A673 (cell line): ENCODE measurements around the gene TTC27. TPM values are rescaled to one million over a fixed set of nuclear protein-coding genes. Genes with fewer than 3 reads are reported as not detected.

ENCODE experiments used
- BruUV-seq: library from RNA; stranded (reverse); fragments of 400-500 nt; replicated peaks from 2 replicates; lab custom pipeline; 2021; lab: Mats Ljungman, UMichigan
- CTCF ChIA-PET: fragments of 300-600 bp; sonication (Branson Sonifier 250); formaldehyde crosslinking; loops from one replicate; lab custom pipeline; 2022; ENCODE audit warnings: antibody characterized with exemption; lab: Charles Lee
- POLR2A ChIA-PET: fragments of 300-600 bp; sonication (Branson Sonifier 250); formaldehyde crosslinking; loops from one replicate; lab custom pipeline; 2022; ENCODE audit warnings: antibody characterized with exemption; ENCODE audit not compliant: low non-redundant PET; lab: Charles Lee
- DNase-seq: peaks from one replicate; pipeline ENCODE4 v3.0.0-alpha.2; 2015; ENCODE audit warnings: low spot score
- H3K27ac ChIP-seq: fragments of 200-600 bp; sonication (generic); 2 replicates; pipeline ENCODE4 v1.5.1; 2016; ENCODE audit warnings: mixed run types, low read depth, mild to moderate bottlenecking, mixed read lengths, antibody characterized with exemption, low read length; ENCODE audit not compliant: poor library complexity, severe bottlenecking
- H3K27me3 ChIP-seq: fragments of 200-600 bp; sonication (generic); replicated peaks from 2 replicates; pipeline ENCODE4 v1.6.1; 2017; ENCODE audit warnings: mixed run types, low read depth, mild to moderate bottlenecking, mixed read lengths, antibody characterized with exemption, low read length; ENCODE audit not compliant: insufficient read depth, poor library complexity
- H3K36me3 ChIP-seq: fragments of 200-600 bp; sonication (generic); 2 replicates; pipeline ENCODE4 v1.6.1; 2016; ENCODE audit warnings: mixed run types, mild to moderate bottlenecking, mixed read lengths, antibody characterized with exemption, low read length; ENCODE audit not compliant: insufficient read depth, poor library complexity, severe bottlenecking
- H3K4me1 ChIP-seq: fragments of 200-600 bp; sonication (generic); 2 replicates; pipeline ENCODE4 v1.6.1; 2017; ENCODE audit warnings: mixed run types, mild to moderate bottlenecking, mixed read lengths, antibody characterized with exemption, low read length; ENCODE audit not compliant: insufficient read depth, poor library complexity, severe bottlenecking
- H3K4me3 ChIP-seq: fragments of 200-600 bp; sonication (generic); 2 replicates; pipeline ENCODE4 v1.5.1; 2016; ENCODE audit warnings: low read depth, mixed run types, mild to moderate bottlenecking, mixed read lengths, low read length; ENCODE audit not compliant: poor library complexity, severe bottlenecking
- H3K9me3 ChIP-seq: fragments of 200-600 bp; sonication (generic); 2 replicates; pipeline ENCODE4 v1.6.1; 2016; ENCODE audit warnings: mixed run types, low read depth, mild to moderate bottlenecking, mixed read lengths, antibody characterized with exemption, low read length; ENCODE audit not compliant: poor library complexity, severe bottlenecking
- CTCF ChIP-seq: fragments of 300-800, 200-600 bp; sonication (generic); conservative IDR thresholded peaks from 2 replicates; pipeline ENCODE4 v1.5.1; 2017; ENCODE audit warnings: low read depth, mild to moderate bottlenecking, antibody characterized with exemption, low read length, moderate library complexity, mixed read lengths
- EZH2 ChIP-seq: fragments of 200-600 bp; sonication (generic); IDR thresholded peaks from 2 replicates; pipeline ENCODE4 v1.6.1; 2017; ENCODE audit warnings: borderline replicate concordance, low read depth, mild to moderate bottlenecking, mixed read lengths, antibody characterized with exemption, low read length; ENCODE audit not compliant: poor library complexity, severe bottlenecking
- intact Hi-C: fragments of 100-400 bp; cut with micrococcal nuclease; formaldehyde crosslinking; loops from one replicate; pipeline ENCODE4 v1.10.0; 2022; ENCODE audit not compliant: unreplicated experiment
- total RNA-seq: library from RNA; stranded (reverse); gene quantifications from 2 replicates; pipeline ENCODE4 v1.2.3, GENCODE V29; 2021

Gene TTC27
- total RNA-seq, 1 experiment from 2014 or later = 29.8 TPM

DNA sequence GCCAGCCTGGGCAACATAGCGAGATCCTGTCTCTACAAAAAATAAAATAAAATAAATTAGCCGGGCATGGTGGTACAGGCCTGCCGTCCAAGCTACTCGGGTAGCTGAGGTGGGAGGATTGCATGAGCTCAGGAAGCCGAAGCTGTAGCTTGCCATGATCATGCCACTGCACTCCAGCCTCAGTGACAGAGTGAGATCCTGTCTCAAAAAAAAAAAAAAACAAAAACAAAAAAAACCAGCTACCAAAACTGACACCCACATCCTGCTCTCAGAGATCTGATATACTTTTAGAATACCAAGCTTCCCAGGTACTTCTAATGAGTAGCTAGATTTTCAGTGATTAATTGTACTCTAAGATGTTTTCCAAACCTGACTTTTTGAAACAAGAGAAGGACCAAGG is 74.0 kb downstream of the TTC27 start:
- POLR2A ChIA-PET = interaction anchor here (0.6 kb wide), 1 partner anchor 54 kb away, joined by 3 read pairs; no protein-coding TSS in a partner anchor
- H3K9me3 ChIP-seq = no peaks in the 10 kb centered on the region
- no peak overlapping the region for H3K27ac ChIP-seq
- no TSS peak for BruUV-seq
- CTCF ChIA-PET = no interaction called here
- no peak overlapping the region for H3K4me3 ChIP-seq
- intact Hi-C loops = no loop called here
- H3K36me3 ChIP-seq = no peaks in the 10 kb centered on the region
- no peaks in the 10 kb centered on the region for H3K27me3 ChIP-seq
- TF ChIP-seq CTCF (no peak), EZH2 (no peak)
- no peak for DNase-seq
- H3K4me1 ChIP-seq = no peaks in the 10 kb centered on the region

GRCh38 chr2:32702303-32703064 is 74.6 kb downstream of the TTC27 start:
- Histone ChIP-seq H3K9me3 (no peaks in the 10 kb centered on the region), H3K27ac (no peak overlapping the region), H3K27me3 (no peaks in the 10 kb centered on the region), H3K36me3 (no peaks in the 10 kb centered on the region), H3K4me3 (no peak overlapping the region), H3K4me1 (no peaks in the 10 kb centered on the region)
- BruUV-seq = no TSS peak
- CTCF ChIA-PET = no interaction called here
- DNase-seq = no peak
- TF ChIP-seq CTCF (no peak), EZH2 (no peak)
- POLR2A ChIA-PET = interaction anchor here (0.6 kb wide), 1 partner anchor 55 kb away, joined by 3 read pairs; no protein-coding TSS in a partner anchor
- intact Hi-C loops = no loop called here

- POLR2A ChIA-PET = no interaction called here
- intact Hi-C loops = no loop called here
- TF ChIP-seq EZH2 = no peak
- no peak for TF ChIP-seq CTCF
- Histone ChIP-seq H3K4me1 (peaks cover 14% of the 10 kb centered on the region), H3K9me3 (no peaks in the 10 kb centered on the region), H3K36me3 (no peaks in the 10 kb centered on the region), H3K27ac (no peak overlapping the region), H3K27me3 (no peaks in the 10 kb centered on the region), H3K4me3 (no peak overlapping the region)
- no TSS peak for BruUV-seq
- CTCF ChIA-PET = no interaction called here
- DNase-seq = no peak
Observed at GRCh38 chr2:32706815-32707579, 79.1 kb downstream of the TTC27 start.
